ENCODE results near the gene ODF2.
"Not testable (repeated sequence)": the region's sequence is repeated elsewhere in the genome, so short reads cannot be mapped to it uniquely, and the experiment has no call there.

The ODF2 gene

DNA sequence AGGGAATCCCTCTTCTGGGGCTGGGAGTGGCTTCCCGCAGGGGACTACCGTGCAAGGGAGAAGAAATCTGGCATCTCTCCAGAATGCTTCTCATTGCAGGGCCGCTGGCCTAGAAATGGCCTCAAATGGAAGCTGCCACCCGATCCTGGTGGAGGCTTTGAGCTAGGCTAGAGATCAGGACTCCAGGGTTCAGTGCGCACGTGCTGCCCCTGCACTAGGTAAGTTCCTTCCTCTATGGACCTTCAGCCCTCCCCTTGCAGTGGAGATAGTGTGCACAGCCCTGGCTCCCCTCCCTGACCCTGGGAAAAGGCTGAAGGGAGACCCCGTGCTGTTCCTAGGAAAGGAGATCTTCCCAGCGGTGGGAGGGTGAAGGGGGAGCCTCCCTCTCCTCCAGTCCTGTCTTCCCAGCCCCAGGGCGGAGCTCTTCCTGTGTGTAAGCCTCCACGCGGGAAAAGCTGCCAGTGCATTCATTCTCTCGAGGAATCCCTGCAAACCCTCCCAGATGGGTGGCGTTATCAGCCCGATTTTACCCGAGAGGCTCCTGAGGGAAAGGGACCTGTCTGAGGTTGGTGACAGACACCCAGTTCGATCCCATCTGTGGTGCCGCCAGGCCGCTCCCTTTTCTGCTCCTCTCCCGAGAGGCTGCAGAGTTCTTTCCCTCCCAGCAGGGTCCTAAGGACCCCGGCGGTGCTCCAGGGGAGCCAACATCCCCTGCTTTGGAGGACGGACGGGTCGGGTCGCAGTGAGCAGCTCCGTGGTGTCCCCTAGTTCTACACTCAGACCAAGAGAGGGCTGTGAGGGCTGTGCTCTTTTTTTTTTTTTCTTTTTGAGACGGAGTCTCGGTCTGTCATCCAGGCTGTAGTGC is 36.5 kb upstream of the ODF2 start:
- Histone ChIP-seq H3K4me3 (ENCODE audit: control insufficient read depth in 1 of 7, extremely low read depth in 1 of 7, insufficient read depth in 4 of 7, low read depth in 2 of 7, low read length in 6 of 7) (peak overlapping the region in 3 of 7 experiments; percentile 35 to 88 (median 82)), H3K9me3 (ENCODE audit: control extremely low read depth in 1 of 5, control insufficient read depth in 4 of 5, insufficient read depth in 2 of 5, low read depth in 1 of 5, low read length in 4 of 5) (no peaks in the 10 kb centered on the region), H3K27me3 (replicated peaks in 2 of 5; ENCODE audit: control insufficient read depth in 4 of 5, insufficient read depth in 5 of 5, low read length in 4 of 5) (peaks cover 0 to 34% (median 7%) of the 10 kb centered on the region in 5 experiments), H3K36me3 (ENCODE audit: control insufficient read depth in 4 of 4, insufficient read depth in 4 of 4, low read length in 3 of 4) (peaks cover 0 to 5% (median under 1%) of the 10 kb centered on the region in 4 experiments), H3K4me1 (ENCODE audit: control extremely low read depth in 1 of 4, control insufficient read depth in 4 of 4, insufficient read depth in 4 of 4, low read length in 3 of 4) (peaks cover 0 to 29% (median 22%) of the 10 kb centered on the region in 4 experiments), H3K27ac (ENCODE audit: insufficient read depth in 1 of 2, low read depth in 1 of 2, low read length in 2 of 2, poor library complexity in 1 of 2, severe bottlenecking in 2 of 2) (no peak overlapping the region)
- POLR2A ChIA-PET, result interaction anchor here (0.6 to 0.7 kb wide), 2 partner anchors 22 to 120 kb away, joined by 3 to 4 read pairs; no protein-coding TSS in a partner anchor
- DNase-seq, result no peak
- CTCF ChIA-PET, result interaction anchor here (0.6 to 4.2 kb wide), 20 partner anchors 9 to 148 kb away, joined by 3 to 23 read pairs (median 4); partner anchors contain the start of gene URM1
- 3% methylated on average over 20 of the region's 28 CpGs for WGBS (ENCODE audit: insufficient coverage)

DNA sequence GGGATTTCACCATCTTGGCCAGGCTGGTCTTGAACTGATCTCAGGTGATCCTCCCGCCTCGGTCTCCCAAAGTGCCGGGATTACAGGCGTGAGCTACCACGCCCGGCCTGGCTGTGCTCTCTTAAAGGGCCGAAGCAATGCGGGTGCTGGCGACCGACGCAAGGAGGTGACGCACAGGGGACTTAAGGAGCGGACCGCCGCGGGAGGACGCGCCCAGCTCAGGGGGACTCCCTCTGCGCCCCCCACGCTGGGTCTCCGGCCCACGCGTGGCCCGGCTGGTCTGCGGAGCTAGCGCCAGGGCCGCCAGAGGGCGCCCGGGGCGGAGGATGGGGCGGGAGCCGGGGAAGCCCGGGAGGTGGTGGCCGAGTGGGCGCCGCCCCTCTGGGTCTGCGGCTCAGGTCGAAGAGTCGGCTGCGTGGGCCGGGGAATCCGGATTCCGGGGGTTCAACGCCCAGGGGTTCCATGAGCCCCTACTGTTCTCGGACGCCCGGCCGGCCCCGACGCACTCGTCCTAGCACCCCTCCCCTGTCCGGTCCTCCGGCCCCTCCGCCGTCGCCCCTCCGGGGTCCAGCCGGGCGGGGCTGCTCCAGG is 35.7 kb upstream of the ODF2 start:
- H3K4me3 ChIP-seq (ENCODE audit: control insufficient read depth in 1 of 7, extremely low read depth in 1 of 7, insufficient read depth in 4 of 7, low read depth in 2 of 7, low read length in 6 of 7), result peak overlapping the region; percentile 65 to 88 (median 81)
- H3K36me3 ChIP-seq (ENCODE audit: control insufficient read depth in 4 of 4, insufficient read depth in 4 of 4, low read length in 3 of 4), result peaks cover 0 to 7% (median 2%) of the 10 kb centered on the region in 4 experiments
- POLR2A ChIA-PET, result interaction anchor here (0.6 to 0.7 kb wide), 2 partner anchors 22 to 119 kb away, joined by 3 to 4 read pairs; no protein-coding TSS in a partner anchor
- CTCF ChIA-PET, result interaction anchor here (0.6 to 4.2 kb wide), 20 partner anchors 9 to 149 kb away, joined by 3 to 23 read pairs (median 4); partner anchors contain the start of gene URM1
- H3K27ac ChIP-seq (ENCODE audit: insufficient read depth in 1 of 2, low read depth in 1 of 2, low read length in 2 of 2, poor library complexity in 1 of 2, severe bottlenecking in 2 of 2), result no peak overlapping the region
- H3K27me3 ChIP-seq (replicated peaks in 2 of 5; ENCODE audit: control insufficient read depth in 4 of 5, insufficient read depth in 5 of 5, low read length in 4 of 5), result peaks cover 0 to 26% (median 7%) of the 10 kb centered on the region in 5 experiments
- 0% methylated on average over 53 of the region's 59 CpGs for WGBS (ENCODE audit: insufficient coverage)
- peaks cover 0 to 29% (median 22%) of the 10 kb centered on the region in 4 experiments for H3K4me1 ChIP-seq (ENCODE audit: control extremely low read depth in 1 of 4, control insufficient read depth in 4 of 4, insufficient read depth in 4 of 4, low read length in 3 of 4)
- DNase-seq, result peak; percentile 64 to 74 (median 71)
- no peaks in the 10 kb centered on the region for H3K9me3 ChIP-seq (ENCODE audit: control extremely low read depth in 1 of 5, control insufficient read depth in 4 of 5, insufficient read depth in 2 of 5, low read depth in 1 of 5, low read length in 4 of 5)

DNA sequence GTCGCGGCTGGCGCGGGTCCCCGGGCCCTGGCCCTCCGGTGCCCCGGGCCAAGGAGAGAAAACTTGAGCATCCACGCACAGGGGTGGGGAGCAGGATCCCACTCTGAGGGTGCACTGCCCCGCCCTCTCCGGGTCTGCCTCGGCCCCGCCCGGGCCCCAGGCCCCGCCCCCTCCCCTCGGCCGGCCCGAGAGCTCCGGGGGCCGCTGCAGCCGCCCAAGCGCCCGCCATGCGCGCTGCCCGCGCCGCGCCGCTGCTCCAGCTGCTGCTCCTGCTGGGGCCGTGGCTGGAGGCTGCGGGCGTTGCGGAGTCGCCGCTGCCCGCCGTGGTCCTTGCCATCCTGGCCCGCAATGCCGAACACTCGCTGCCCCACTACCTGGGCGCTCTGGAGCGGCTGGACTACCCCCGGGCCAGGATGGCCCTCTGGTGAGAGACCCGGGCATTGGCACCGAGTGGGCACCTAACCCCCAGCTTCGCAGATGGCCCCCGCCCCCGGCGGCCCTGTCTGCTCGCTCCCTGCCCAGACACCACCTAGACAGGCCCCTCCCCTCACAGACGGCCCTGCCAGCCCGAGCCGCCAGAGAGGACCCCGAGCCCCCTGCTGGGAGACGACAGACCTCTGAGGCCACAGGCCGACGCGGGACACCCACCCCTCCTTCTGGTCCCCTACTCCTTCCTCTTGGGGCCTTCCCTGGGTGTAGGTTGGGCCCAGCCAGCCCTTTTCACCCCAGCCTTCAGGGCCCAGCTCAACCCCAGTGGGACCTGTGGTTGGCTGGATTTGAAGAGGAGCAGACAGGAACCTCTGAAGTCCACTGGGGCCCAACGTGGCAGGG is 34.9 kb upstream of the ODF2 start, which contains the start of gene CERCAM:
CERCAM (plus strand) TSS at position 207 of the 831 bp plus-strand sequence; CDS start at position 228, 21 bp downstream.
- H3K9me3 ChIP-seq (ENCODE audit: control extremely low read depth in 1 of 5, control insufficient read depth in 4 of 5, insufficient read depth in 2 of 5, low read depth in 1 of 5, low read length in 4 of 5), result no peaks in the 10 kb centered on the region
- peaks cover 0 to 7% (median 2%) of the 10 kb centered on the region in 4 experiments for H3K36me3 ChIP-seq (ENCODE audit: control insufficient read depth in 4 of 4, insufficient read depth in 4 of 4, low read length in 3 of 4)
- ChIA-PET CTCF (interaction anchor here (0.6 to 4.2 kb wide), 12 partner anchors 9 to 124 kb away, joined by 3 to 23 read pairs (median 4); partner anchors contain the start of gene URM1), POLR2A (interaction anchor here (0.6 kb wide), 1 partner anchor 232 kb away, joined by 4 read pairs; no protein-coding TSS in a partner anchor)
- WGBS (ENCODE audit: insufficient coverage), result under 1% methylated on average over 42 of the region's 59 CpGs
- H3K27ac ChIP-seq (ENCODE audit: insufficient read depth in 1 of 2, low read depth in 1 of 2, low read length in 2 of 2, poor library complexity in 1 of 2, severe bottlenecking in 2 of 2), result peak within 1 kb of the TSS; percentile 25 to 68
- peaks cover 0 to 29% (median 22%) of the 10 kb centered on the region in 4 experiments for H3K4me1 ChIP-seq (ENCODE audit: control extremely low read depth in 1 of 4, control insufficient read depth in 4 of 4, insufficient read depth in 4 of 4, low read length in 3 of 4)
- peak within 1 kb of the TSS; percentile 65 to 88 (median 81) for H3K4me3 ChIP-seq (ENCODE audit: control insufficient read depth in 1 of 7, extremely low read depth in 1 of 7, insufficient read depth in 4 of 7, low read depth in 2 of 7, low read length in 6 of 7)
- H3K27me3 ChIP-seq (replicated peaks in 2 of 5; ENCODE audit: control insufficient read depth in 4 of 5, insufficient read depth in 5 of 5, low read length in 4 of 5), result peaks cover 0 to 26% (median 7%) of the 10 kb centered on the region in 5 experiments
- DNase-seq, result peak; percentile 69 to 84 (median 76)

DNA sequence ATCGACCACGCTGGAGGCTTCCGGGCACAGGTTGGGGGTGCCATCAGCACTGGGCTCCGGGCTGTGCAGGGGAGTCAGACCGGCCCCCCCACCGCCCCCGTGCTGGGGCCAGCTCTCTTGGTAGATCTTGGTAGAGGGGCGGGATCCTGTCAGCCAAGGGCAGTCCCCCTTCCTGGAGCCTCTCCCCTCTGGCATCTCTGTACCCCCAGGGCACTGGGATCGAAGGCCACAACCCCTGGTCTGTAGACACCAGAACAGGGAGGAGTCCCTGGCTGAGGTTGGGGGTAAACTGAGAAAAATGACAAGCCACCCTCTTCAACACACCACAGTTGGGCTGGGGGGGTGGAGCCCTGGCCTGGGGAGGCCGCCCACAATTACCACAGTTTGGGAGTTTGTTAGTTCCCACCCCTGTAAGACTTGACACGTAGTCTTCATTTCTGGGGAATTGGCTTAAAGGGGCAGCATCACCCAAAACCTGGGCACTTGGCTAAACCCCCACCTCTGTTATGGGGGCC is 34.3 kb upstream of the ODF2 start:
- H3K27me3 ChIP-seq (replicated peaks in 2 of 5; ENCODE audit: control insufficient read depth in 4 of 5, insufficient read depth in 5 of 5, low read length in 4 of 5), result peaks cover 0 to 19% (median 5%) of the 10 kb centered on the region in 5 experiments
- H3K27ac ChIP-seq (ENCODE audit: insufficient read depth in 1 of 2, low read depth in 1 of 2, low read length in 2 of 2, poor library complexity in 1 of 2, severe bottlenecking in 2 of 2), result peak overlapping the region; percentile 25 to 68
- peaks cover 0 to 7% (median 2%) of the 10 kb centered on the region in 4 experiments for H3K36me3 ChIP-seq (ENCODE audit: control insufficient read depth in 4 of 4, insufficient read depth in 4 of 4, low read length in 3 of 4)
- 18% methylated on average over 4 of the region's 11 CpGs for WGBS (ENCODE audit: insufficient coverage)
- CTCF ChIA-PET, result interaction anchor here (0.6 to 4.2 kb wide), 6 partner anchors 10 to 125 kb away, joined by 3 to 23 read pairs (median 8); partner anchors contain the start of gene URM1
- H3K4me3 ChIP-seq (ENCODE audit: control insufficient read depth in 1 of 7, extremely low read depth in 1 of 7, insufficient read depth in 4 of 7, low read depth in 2 of 7, low read length in 6 of 7), result peak overlapping the region; percentile 65 to 88 (median 81)
- H3K9me3 ChIP-seq (ENCODE audit: control extremely low read depth in 1 of 5, control insufficient read depth in 4 of 5, insufficient read depth in 2 of 5, low read depth in 1 of 5, low read length in 4 of 5), result no peaks in the 10 kb centered on the region
- H3K4me1 ChIP-seq (ENCODE audit: control extremely low read depth in 1 of 4, control insufficient read depth in 4 of 4, insufficient read depth in 4 of 4, low read length in 3 of 4), result peaks cover 0 to 26% (median 22%) of the 10 kb centered on the region in 4 experiments
- POLR2A ChIA-PET, result interaction anchor here (0.6 kb wide), 2 partner anchors 233 to 702 kb away, joined by 3 to 4 read pairs; no protein-coding TSS in a partner anchor
- no peak for DNase-seq

DNA sequence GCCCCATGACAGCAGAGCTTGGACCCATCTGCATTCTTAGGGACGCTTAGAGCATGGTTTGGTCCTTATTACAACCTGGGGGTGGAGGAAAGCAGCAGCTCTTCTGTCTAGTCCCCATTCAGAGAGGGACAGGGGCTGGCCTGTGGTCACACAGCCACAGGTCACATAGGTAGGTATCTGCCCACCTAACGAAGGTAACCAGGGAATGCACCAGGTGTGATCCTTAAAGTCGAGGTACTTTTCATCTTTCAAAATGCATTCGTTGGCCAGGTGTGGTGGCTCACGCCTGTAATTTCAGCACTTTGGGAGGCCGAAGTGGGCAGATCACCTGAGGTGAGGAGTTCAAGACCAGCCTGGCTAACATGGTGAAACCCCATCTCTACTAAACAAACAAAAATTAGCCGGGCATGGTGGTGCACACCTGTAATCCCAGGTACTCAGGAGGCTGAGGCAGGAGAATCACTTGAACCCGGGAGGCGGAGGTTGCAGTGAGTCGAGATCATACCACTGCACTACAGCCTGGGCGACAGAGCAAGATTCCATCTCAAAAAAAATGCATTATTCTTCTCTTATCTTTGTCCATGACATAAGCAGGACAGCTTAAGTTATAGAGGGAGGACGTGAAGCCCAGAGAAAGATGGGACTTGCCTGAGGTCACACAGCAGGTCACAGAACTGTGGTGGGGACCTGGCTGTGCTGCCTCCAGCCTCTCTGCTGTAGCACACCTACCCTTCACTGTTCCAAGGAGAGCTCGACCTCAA is 33.6 kb upstream of the ODF2 start:
- peak overlapping the region in 2 of 7 experiments; percentile 11 to 88 for H3K4me3 ChIP-seq (ENCODE audit: control insufficient read depth in 1 of 7, extremely low read depth in 1 of 7, insufficient read depth in 4 of 7, low read depth in 2 of 7, low read length in 6 of 7)
- peaks cover 0 to 18% (median 5%) of the 10 kb centered on the region in 5 experiments for H3K27me3 ChIP-seq (replicated peaks in 2 of 5; ENCODE audit: control insufficient read depth in 4 of 5, insufficient read depth in 5 of 5, low read length in 4 of 5)
- H3K9me3 ChIP-seq (ENCODE audit: control extremely low read depth in 1 of 5, control insufficient read depth in 4 of 5, insufficient read depth in 2 of 5, low read depth in 1 of 5, low read length in 4 of 5); H3K36me3 ChIP-seq (ENCODE audit: control insufficient read depth in 4 of 4, insufficient read depth in 4 of 4, low read length in 3 of 4); DNase-seq: not testable (repeated sequence)
- H3K4me1 ChIP-seq (ENCODE audit: control extremely low read depth in 1 of 4, control insufficient read depth in 4 of 4, insufficient read depth in 4 of 4, low read length in 3 of 4), result peaks cover 0 to 25% (median 22%) of the 10 kb centered on the region in 4 experiments
- 94% methylated on average over 9 of the region's 13 CpGs for WGBS (ENCODE audit: insufficient coverage)
- peak overlapping the region in 1 of 2 experiments; percentile 68 for H3K27ac ChIP-seq (ENCODE audit: insufficient read depth in 1 of 2, low read depth in 1 of 2, low read length in 2 of 2, poor library complexity in 1 of 2, severe bottlenecking in 2 of 2)
- POLR2A ChIA-PET, result interaction anchor here (0.6 kb wide), 1 partner anchor 702 kb away, joined by 3 read pairs; no protein-coding TSS in a partner anchor
- CTCF ChIA-PET, result interaction anchor here (1.5 to 4.2 kb wide), 4 partner anchors 17 to 126 kb away, joined by 5 to 23 read pairs (median 14); partner anchors contain the start of gene URM1

All from common myeloid progenitor, CD34-positive (primary cell).